HEK293T (cell line): Measurements from ENCODE around the gene VSTM2L.

Experiments used
- ARNT ChIP-seq: fragments of 450-650 bp; IDR thresholded peaks from 2 replicates; pipeline ENCODE4 v1.6.1; 2017; ENCODE audit warnings: mild to moderate bottlenecking
- BHLHE40 ChIP-seq: fragments of 450-650 bp; IDR thresholded peaks from 2 replicates; pipeline ENCODE4 v1.6.1; 2016; ENCODE audit warnings: mild to moderate bottlenecking, moderate library complexity, borderline replicate concordance
- CTBP1 ChIP-seq: fragments of 450-650 bp; IDR thresholded peaks from 2 replicates; pipeline ENCODE4 v1.6.1; 2016; ENCODE audit warnings: borderline replicate concordance
- ELF4 ChIP-seq: fragments of 450-650 bp; IDR thresholded peaks from 2 replicates; pipeline ENCODE4 v1.6.1; 2017; ENCODE audit warnings: antibody characterized with exemption
- FOXK2 ChIP-seq: fragments of 450-650 bp; IDR thresholded peaks from 2 replicates; pipeline ENCODE4 v1.6.1; 2016; ENCODE audit warnings: mild to moderate bottlenecking
- FOXM1 ChIP-seq: fragments of 450-650 bp; IDR thresholded peaks from 2 replicates; pipeline ENCODE4 v1.6.1; 2017; ENCODE audit warnings: mild to moderate bottlenecking, borderline replicate concordance
- HDGF ChIP-seq: fragments of 450-650 bp; IDR thresholded peaks from 2 replicates; pipeline ENCODE4 v1.6.1; 2017; ENCODE audit warnings: antibody characterized with exemption, borderline replicate concordance
- NFRKB ChIP-seq: fragments of 450-650 bp; IDR thresholded peaks from 2 replicates; pipeline ENCODE4 v1.6.1; 2016; ENCODE audit warnings: mild to moderate bottlenecking, moderate library complexity
- SP1 ChIP-seq: fragments of 450-650 bp; IDR thresholded peaks from 2 replicates; pipeline ENCODE4 v1.6.1; 2017
- SUZ12 ChIP-seq: fragments of 450-650 bp; IDR thresholded peaks from 2 replicates; pipeline ENCODE4 v1.6.1; 2016; ENCODE audit warnings: mild to moderate bottlenecking
- TARDBP ChIP-seq: fragments of 450-650 bp; IDR thresholded peaks from 2 replicates; pipeline ENCODE4 v1.6.1; 2016

DNA sequence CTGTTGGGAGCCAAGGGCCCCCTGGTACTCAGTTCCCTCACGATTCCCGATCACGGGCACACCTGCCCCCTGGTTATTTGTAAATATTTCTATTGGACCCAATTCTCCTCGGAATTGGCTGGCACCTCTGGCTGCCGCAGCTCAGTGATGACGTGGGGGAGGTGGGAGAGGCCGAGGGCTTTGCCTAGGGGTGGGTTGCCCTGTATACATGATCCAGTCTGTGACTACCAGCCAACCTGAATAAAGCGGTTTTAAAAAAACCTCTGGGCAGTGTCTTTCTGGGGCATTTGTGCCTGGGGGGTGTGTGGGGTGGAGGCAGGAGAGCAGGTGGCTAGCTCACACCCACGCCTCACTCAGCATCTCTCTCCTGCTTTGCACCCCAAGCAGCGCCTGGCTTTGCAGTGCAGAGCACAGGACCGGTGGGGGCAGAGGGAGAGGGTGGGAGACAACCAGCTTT is 42.2 kb downstream of the VSTM2L start:
- TF ChIP-seq FOXM1 (no peak), CTBP1 (no peak), FOXK2 (no peak), BHLHE40 (no peak), ELF4 (no peak), HDGF (no peak), TARDBP (no peak), SUZ12 (no peak), ARNT (no peak), NFRKB (no peak), SP1 (no peak)
